Hematopoietic multipotent progenitor cell treated with erythropoietin and hydrocortisone succinate and interleukin-3 and kit ligand, for 8 days (in vitro differentiated cells): ENCODE results near the gene UBE2L3.
"Not testable (repeated sequence)": the region's sequence is repeated elsewhere in the genome, so short reads cannot be mapped to it uniquely, and the experiment has no call there.

Source experiments
- DNase-seq: peaks from one replicate; pipeline ENCODE4 v3.0.0-alpha.2; 2015

UBE2L3 gene

GRCh38 chr22:21573293-21573734 is 5.8 kb downstream of the UBE2L3 start:
- no peak for DNase-seq

GRCh38 chr22:21573750-21574494 is 6.4 kb downstream of the UBE2L3 start:
- no peak for DNase-seq

GRCh38 chr22:21579474-21579851 is 11.9 kb downstream of the UBE2L3 start:
- DNase-seq: no peak

- not testable (repeated sequence) for DNase-seq
Observed at GRCh38 chr22:21580623-21581007, 13.1 kb downstream of the UBE2L3 start.

- not testable (repeated sequence) for DNase-seq
Observed at GRCh38 chr22:21581009-21581713, 13.6 kb downstream of the UBE2L3 start.

GRCh38 chr22:21582801-21583740 is 15.6 kb downstream of the UBE2L3 start:
- no peak for DNase-seq

- no peak for DNase-seq
Observed at GRCh38 chr22:21585389-21585788, 17.9 kb downstream of the UBE2L3 start.

- peak; percentile 85 for DNase-seq
Observed at GRCh38 chr22:21587803-21588611, 20.5 kb downstream of the UBE2L3 start.

GRCh38 chr22:21589396-21589795 is 21.9 kb downstream of the UBE2L3 start:
- DNase-seq: no peak

GRCh38 chr22:21590809-21591641 is 23.5 kb downstream of the UBE2L3 start:
- DNase-seq: no peak

- no peak for DNase-seq
Observed at GRCh38 chr22:21591695-21592094, 24.2 kb downstream of the UBE2L3 start.

GRCh38 chr22:21592422-21592821 is 24.9 kb downstream of the UBE2L3 start:
- DNase-seq: no peak

GRCh38 chr22:21593406-21594232 is 26.1 kb downstream of the UBE2L3 start:
- no peak for DNase-seq

- no peak for DNase-seq
Observed at GRCh38 chr22:21594865-21595452, 27.4 kb downstream of the UBE2L3 start.

GRCh38 chr22:21596356-21597135 is 29.0 kb downstream of the UBE2L3 start:
- DNase-seq: not testable (repeated sequence)

GRCh38 chr22:21598302-21598701 is 30.8 kb downstream of the UBE2L3 start:
- no peak for DNase-seq

- DNase-seq: no peak
Observed at GRCh38 chr22:21599053-21599893, 31.8 kb downstream of the UBE2L3 start.

- no peak for DNase-seq
Observed at GRCh38 chr22:21602579-21602978, 35.1 kb downstream of the UBE2L3 start.
